GM12801 (cell line): ENCODE measurements around the gene MPP1.

Experiments
- TF ChIP-seq, protein P1 (sequence below): IDR thresholded peaks from one replicate; pipeline ENCODE4 v1.5.1; 2011; ENCODE audit warnings: control low read depth; ENCODE audit not compliant: insufficient read length; ENCODE audit errors: extremely low read depth

The MPP1 gene

GRCh38 chrX:154805696-154806091 lies 409 bp upstream of the MPP1 start:
- TF ChIP-seq, protein P1, sequence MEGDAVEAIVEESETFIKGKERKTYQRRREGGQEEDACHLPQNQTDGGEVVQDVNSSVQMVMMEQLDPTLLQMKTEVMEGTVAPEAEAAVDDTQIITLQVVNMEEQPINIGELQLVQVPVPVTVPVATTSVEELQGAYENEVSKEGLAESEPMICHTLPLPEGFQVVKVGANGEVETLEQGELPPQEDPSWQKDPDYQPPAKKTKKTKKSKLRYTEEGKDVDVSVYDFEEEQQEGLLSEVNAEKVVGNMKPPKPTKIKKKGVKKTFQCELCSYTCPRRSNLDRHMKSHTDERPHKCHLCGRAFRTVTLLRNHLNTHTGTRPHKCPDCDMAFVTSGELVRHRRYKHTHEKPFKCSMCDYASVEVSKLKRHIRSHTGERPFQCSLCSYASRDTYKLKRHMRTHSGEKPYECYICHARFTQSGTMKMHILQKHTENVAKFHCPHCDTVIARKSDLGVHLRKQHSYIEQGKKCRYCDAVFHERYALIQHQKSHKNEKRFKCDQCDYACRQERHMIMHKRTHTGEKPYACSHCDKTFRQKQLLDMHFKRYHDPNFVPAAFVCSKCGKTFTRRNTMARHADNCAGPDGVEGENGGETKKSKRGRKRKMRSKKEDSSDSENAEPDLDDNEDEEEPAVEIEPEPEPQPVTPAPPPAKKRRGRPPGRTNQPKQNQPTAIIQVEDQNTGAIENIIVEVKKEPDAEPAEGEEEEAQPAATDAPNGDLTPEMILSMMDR, result no peak

DNA sequence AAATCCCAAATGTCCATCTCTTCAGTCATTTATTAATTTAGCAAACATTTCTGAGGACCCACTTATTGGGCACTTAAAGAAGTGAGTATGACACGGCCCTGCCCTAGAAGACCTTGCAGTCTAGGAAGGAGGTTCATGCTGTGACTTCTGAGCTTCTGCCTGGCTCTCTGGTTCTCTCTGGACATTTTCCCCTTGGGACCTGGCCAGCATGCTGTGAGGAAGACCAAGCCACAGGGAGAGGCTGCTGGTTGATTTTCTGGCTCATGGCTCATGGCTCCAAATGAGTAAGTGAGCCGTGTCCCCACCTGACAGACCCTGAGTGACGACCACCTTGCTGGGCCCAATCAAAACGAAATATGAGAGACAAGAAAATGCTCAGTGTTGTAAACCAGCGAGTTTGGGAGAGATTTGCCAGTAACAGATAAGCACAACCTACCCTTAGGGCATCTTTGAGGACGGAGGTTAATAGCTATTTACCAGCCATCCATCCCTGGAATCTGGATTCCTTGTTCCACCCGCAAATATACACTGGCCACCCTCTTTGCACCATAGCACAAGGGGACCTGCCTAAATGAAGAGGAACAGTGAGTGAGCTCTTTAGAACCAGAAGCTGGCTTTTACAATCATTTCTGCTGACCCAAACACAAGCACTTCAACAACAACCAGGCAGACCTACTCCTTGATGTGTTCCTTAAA lies 876 bp downstream of the MPP1 start:
- TF ChIP-seq, protein P1, result no peak

GRCh38 chrX:154802947-154803346 lies 2.3 kb downstream of the MPP1 start:
- TF ChIP-seq, protein P1, result no peak

DNA sequence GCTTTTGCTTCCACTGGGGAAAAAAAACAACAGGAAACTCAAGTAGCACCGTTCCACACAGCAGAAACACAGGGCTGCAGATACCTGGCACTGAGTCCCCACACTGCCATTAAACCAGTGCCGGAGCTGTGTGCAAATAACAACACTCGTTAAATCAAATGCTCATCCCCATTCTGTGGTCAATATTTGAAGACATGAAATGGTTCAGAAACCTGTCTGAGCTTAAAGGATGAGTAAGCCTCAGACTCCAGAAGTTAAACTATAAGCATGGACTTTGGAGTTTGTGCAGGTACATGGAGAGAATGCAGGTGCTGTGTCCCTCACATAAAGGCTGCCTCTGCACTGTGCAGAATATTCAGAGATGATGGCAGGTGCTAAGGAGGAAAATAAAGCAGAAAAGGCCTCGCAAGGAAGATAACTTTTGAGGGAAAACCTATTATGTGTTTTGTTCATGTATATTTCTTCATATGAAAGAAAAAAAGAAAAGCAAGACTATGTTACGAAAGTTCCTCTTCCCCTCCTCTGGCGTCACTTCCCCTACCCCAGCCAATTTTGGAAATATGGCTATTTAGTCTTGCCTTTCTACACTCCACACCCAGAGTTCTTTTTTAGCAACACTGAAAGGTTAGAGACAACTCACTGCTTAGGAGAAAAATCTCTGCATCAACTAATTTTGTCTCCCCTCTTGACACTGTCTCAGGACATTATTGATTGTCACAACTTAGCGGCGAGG lies 4.6 kb downstream of the MPP1 start:
- TF ChIP-seq, protein P1, result no peak

- TF ChIP-seq, protein P1, result no peak
Measured at GRCh38 chrX:154799556-154800348, 5.5 kb downstream of the MPP1 start.

- TF ChIP-seq, protein P1, result no peak
Measured at GRCh38 chrX:154797006-154797405, 8.3 kb downstream of the MPP1 start.

- TF ChIP-seq, protein P1, result no peak
Measured at GRCh38 chrX:154795016-154795415, 10.3 kb downstream of the MPP1 start.
